ENCODE results near the gene MYO7B.

MYO7B gene

GRCh38 chr2:127584047-127584446, 48.6 kb downstream of the MYO7B start:
- H3K4me2 ChIP-seq (ENCODE audit: low read length): no peak overlapping the region
- H3K4me3 ChIP-seq (ENCODE audit: low read depth, low read length): no peak overlapping the region
- no peaks in the 10 kb centered on the region for H3K4me1 ChIP-seq
- H3K27ac ChIP-seq: no peak overlapping the region
- H3K9ac ChIP-seq: no peak overlapping the region
- no peak for TF ChIP-seq CTCF (IDR thresholded peaks at IDR 0.05)
- no peak overlapping the region for H2AFZ ChIP-seq
- no peaks in the 10 kb centered on the region for H3K79me2 ChIP-seq
- H3K36me3 ChIP-seq (ENCODE audit: control insufficient read depth, insufficient read depth, low read length): no peaks in the 10 kb centered on the region
- H3K27me3 ChIP-seq (ENCODE audit: control insufficient read depth, insufficient read depth, low read length): no peaks in the 10 kb centered on the region
- H3K9me3 ChIP-seq (ENCODE audit: control insufficient read depth, low read length): no peaks in the 10 kb centered on the region

GRCh38 chr2:127584516-127585033, 49.1 kb downstream of the MYO7B start:
- Histone ChIP-seq H3K79me2 (no peaks in the 10 kb centered on the region), H3K36me3 (ENCODE audit: control insufficient read depth, insufficient read depth, low read length) (no peaks in the 10 kb centered on the region), H3K9ac (no peak overlapping the region), H3K4me2 (ENCODE audit: low read length) (no peak overlapping the region), H3K9me3 (ENCODE audit: control insufficient read depth, low read length) (no peaks in the 10 kb centered on the region), H3K4me1 (no peaks in the 10 kb centered on the region), H2AFZ (no peak overlapping the region), H3K4me3 (ENCODE audit: low read depth, low read length) (no peak overlapping the region), H3K27me3 (ENCODE audit: control insufficient read depth, insufficient read depth, low read length) (no peaks in the 10 kb centered on the region), H3K27ac (no peak overlapping the region)
- TF ChIP-seq CTCF (IDR thresholded peaks at IDR 0.05): no peak

GRCh38 chr2:127585270-127585807, 49.9 kb downstream of the MYO7B start:
- Histone ChIP-seq H3K9me3 (ENCODE audit: control insufficient read depth, low read length) (no peaks in the 10 kb centered on the region), H3K36me3 (ENCODE audit: control insufficient read depth, insufficient read depth, low read length) (no peaks in the 10 kb centered on the region), H3K9ac (no peak overlapping the region), H3K4me1 (no peaks in the 10 kb centered on the region), H3K79me2 (no peaks in the 10 kb centered on the region), H2AFZ (no peak overlapping the region), H3K27me3 (ENCODE audit: control insufficient read depth, insufficient read depth, low read length) (no peaks in the 10 kb centered on the region), H3K4me2 (ENCODE audit: low read length) (no peak overlapping the region), H3K27ac (no peak overlapping the region), H3K4me3 (ENCODE audit: low read depth, low read length) (no peak overlapping the region)
- TF ChIP-seq CTCF (IDR thresholded peaks at IDR 0.05): no peak

GRCh38 chr2:127586136-127586535, 50.7 kb downstream of the MYO7B start:
- H3K27me3 ChIP-seq (ENCODE audit: control insufficient read depth, insufficient read depth, low read length): no peaks in the 10 kb centered on the region
- H2AFZ ChIP-seq: no peak overlapping the region
- no peak overlapping the region for H3K4me3 ChIP-seq (ENCODE audit: low read depth, low read length)
- H3K36me3 ChIP-seq (ENCODE audit: control insufficient read depth, insufficient read depth, low read length): no peaks in the 10 kb centered on the region
- H3K27ac ChIP-seq: no peak overlapping the region
- no peak overlapping the region for H3K9ac ChIP-seq
- no peak for TF ChIP-seq CTCF (IDR thresholded peaks at IDR 0.05)
- H3K9me3 ChIP-seq (ENCODE audit: control insufficient read depth, low read length): no peaks in the 10 kb centered on the region
- no peak overlapping the region for H3K4me2 ChIP-seq (ENCODE audit: low read length)
- H3K4me1 ChIP-seq: no peaks in the 10 kb centered on the region
- no peaks in the 10 kb centered on the region for H3K79me2 ChIP-seq

GRCh38 chr2:127586746-127587295, 51.3 kb downstream of the MYO7B start:
- no peaks in the 10 kb centered on the region for H3K36me3 ChIP-seq (ENCODE audit: control insufficient read depth, insufficient read depth, low read length)
- no peak overlapping the region for H3K4me3 ChIP-seq (ENCODE audit: low read depth, low read length)
- no peaks in the 10 kb centered on the region for H3K27me3 ChIP-seq (ENCODE audit: control insufficient read depth, insufficient read depth, low read length)
- H3K9me3 ChIP-seq (ENCODE audit: control insufficient read depth, low read length): no peaks in the 10 kb centered on the region
- H3K9ac ChIP-seq: no peak overlapping the region
- no peak overlapping the region for H3K4me2 ChIP-seq (ENCODE audit: low read length)
- no peak overlapping the region for H3K27ac ChIP-seq
- H3K4me1 ChIP-seq: no peaks in the 10 kb centered on the region
- H2AFZ ChIP-seq: no peak overlapping the region
- TF ChIP-seq CTCF (IDR thresholded peaks at IDR 0.05): no peak
- no peaks in the 10 kb centered on the region for H3K79me2 ChIP-seq

Measured in parathyroid adenoma (tissue), 2 donors.